MM.1S (cell line): Measurements from ENCODE around the gene CNOT10.

Experiments
- CTCF ChIP-seq: fragments of 300-600 bp; sonication (generic); IDR thresholded peaks from 2 replicates; pipeline ENCODE4 v1.5.1; 2016; ENCODE audit warnings: antibody characterized with exemption, low read length, mixed read lengths
- EZH2 ChIP-seq: fragments of 300-600 bp; sonication (generic); optimal IDR thresholded peaks from 2 replicates; pipeline ENCODE3; 2017; ENCODE audit warnings: low read depth, mild to moderate bottlenecking, antibody characterized with exemption, low read length, mixed read lengths
- EZH2phosphoT487 ChIP-seq: fragments of 300-600 bp; sonication (generic); IDR thresholded peaks from 2 replicates; pipeline ENCODE4 v1.6.1; 2018; ENCODE audit warnings: antibody characterized with exemption, low read length

GRCh38 chr3:32644380-32644779 lies 40.6 kb upstream of the CNOT10 start:
- TF ChIP-seq CTCF (no peak), EZH2phosphoT487 (no peak), EZH2 (no peak)
